SU-DHL-6 (cell line): ENCODE results near the gene DIPK1B.

Experiments used
- EZH2phosphoT487 ChIP-seq: fragments of 200-600 bp; sonication (generic), shearing (Covaris generic); conservative IDR thresholded peaks from 2 replicates; pipeline ENCODE4 v1.6.1; 2018; ENCODE audit warnings: mild to moderate bottlenecking, antibody characterized with exemption, low read length, moderate library complexity, mixed read lengths
- TF ChIP-seq, protein P1 (sequence below): fragments of 200-600 bp; sonication (generic); IDR thresholded peaks from one replicate; pipeline ENCODE4 v1.5.1; 2017; ENCODE audit warnings: antibody characterized with exemption, mild to moderate bottlenecking, low read length, moderate library complexity; ENCODE audit not compliant: insufficient read depth, poor library complexity, severe bottlenecking

DNA sequence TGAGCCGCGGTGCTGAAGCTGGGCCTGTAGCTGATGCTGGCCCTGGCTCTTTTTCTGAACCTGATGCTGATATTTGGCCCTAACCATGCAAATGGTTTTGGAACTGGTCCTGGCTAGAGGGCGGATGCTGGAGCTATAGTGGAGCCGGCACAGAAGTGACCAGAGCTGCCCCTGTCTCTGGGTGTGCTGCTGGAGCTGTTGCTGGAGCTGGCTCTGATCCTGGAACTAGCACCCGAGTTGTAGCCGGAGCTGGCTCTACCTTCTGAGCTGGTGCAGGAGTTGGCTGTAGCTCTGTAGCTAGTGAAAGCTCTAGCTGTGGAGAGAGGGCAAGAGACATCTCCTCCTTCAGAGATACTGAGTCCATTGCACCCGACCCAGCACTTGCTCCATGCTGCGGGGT is 17.6 kb downstream of the DIPK1B start:
- TF ChIP-seq, protein P1, sequence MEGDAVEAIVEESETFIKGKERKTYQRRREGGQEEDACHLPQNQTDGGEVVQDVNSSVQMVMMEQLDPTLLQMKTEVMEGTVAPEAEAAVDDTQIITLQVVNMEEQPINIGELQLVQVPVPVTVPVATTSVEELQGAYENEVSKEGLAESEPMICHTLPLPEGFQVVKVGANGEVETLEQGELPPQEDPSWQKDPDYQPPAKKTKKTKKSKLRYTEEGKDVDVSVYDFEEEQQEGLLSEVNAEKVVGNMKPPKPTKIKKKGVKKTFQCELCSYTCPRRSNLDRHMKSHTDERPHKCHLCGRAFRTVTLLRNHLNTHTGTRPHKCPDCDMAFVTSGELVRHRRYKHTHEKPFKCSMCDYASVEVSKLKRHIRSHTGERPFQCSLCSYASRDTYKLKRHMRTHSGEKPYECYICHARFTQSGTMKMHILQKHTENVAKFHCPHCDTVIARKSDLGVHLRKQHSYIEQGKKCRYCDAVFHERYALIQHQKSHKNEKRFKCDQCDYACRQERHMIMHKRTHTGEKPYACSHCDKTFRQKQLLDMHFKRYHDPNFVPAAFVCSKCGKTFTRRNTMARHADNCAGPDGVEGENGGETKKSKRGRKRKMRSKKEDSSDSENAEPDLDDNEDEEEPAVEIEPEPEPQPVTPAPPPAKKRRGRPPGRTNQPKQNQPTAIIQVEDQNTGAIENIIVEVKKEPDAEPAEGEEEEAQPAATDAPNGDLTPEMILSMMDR: no peak
- no peak for TF ChIP-seq EZH2phosphoT487
